GM21717 (cell line): Measurements from ENCODE around the gene FBXW10B.
"Not testable (repeated sequence)": the region's sequence is repeated elsewhere in the genome, so short reads cannot be mapped to it uniquely, and the experiment has no call there.

Source experiments
- ATAC-seq: cut with Tn5 transposase; IDR thresholded peaks from one replicate; pipeline ENCODE4 v1.9.1; 2021; ENCODE audit warnings: mild to moderate bottlenecking, moderate library complexity; ENCODE audit not compliant: unreplicated experiment

Gene FBXW10B

GRCh38 chr17:15642014-15642413 is 22.5 kb upstream of the FBXW10B start:
- ATAC-seq, result not testable (repeated sequence)

DNA sequence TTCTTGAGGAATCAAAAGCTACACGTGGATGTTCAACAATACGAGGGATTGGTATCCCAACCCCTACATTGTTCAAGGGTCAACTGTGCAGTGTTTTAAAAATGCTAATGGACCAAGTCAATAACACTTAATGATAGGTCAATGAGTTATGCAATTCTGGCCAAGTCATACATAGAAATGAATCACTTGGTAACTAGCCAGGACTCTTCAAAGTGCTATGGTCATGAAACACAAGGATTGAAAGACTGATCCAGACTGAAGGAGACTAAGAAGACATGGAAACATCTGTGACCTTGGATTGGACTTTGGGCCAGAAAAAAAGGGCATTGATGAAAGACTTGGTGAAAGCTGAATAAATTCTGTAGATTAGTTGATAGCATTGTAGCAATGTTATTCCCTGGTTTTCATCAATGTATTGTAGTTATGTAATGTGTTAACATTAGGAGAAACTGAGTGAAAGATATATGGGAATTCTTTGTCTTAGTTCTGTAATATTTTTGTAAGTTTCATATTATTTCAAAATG is 11.5 kb upstream of the FBXW10B start:
- ATAC-seq, result not testable (repeated sequence)

- ATAC-seq, result not testable (repeated sequence)
These were observed 10.5 kb upstream of the FBXW10B start for GRCh38 chr17:15629991-15630390.

- not testable (repeated sequence) for ATAC-seq
These were observed 4.2 kb upstream of the FBXW10B start for GRCh38 chr17:15623661-15624209.

DNA sequence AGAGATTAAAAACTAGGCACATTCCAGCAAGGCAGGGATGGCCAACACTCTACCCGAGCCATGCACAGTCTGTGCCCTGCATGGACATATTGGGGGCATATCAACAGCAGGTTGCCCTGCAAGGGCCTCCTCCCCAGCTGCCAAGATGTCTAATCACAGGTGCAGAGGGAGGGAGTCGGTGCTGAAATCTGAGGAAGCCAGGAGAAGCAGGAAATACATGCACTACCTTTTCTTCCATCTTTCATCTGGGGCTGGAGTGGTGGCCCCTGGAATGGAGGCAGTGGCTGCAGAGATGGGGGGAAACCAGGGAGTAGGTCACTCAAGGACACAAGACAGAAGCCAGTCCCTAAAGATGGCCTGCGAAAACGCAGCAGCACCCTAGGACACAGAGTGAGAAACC is 3.8 kb upstream of the FBXW10B start:
- not testable (repeated sequence) for ATAC-seq

- ATAC-seq, result not testable (repeated sequence)
These were observed 2.6 kb upstream of the FBXW10B start for GRCh38 chr17:15622124-15622523.

DNA sequence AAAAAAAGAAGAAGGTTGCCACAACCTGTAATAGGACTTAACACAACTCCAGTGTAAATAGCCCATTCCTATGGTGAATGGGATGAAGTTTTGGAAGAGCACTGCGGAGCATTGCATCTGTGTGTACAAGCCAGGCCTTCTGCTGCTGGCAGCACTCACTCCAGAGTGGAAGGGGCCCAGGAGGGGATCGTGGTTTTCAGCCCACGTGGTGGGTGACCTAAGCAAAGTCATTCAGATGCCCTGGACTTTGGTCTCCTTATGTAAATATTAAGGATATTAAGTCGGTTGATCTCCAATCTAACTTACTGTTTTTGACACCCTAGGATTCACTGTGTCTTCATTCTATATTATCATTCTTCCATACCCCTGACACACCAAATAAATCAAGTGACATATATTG is 2.7 kb downstream of the FBXW10B start:
- not testable (repeated sequence) for ATAC-seq

- ATAC-seq, result not testable (repeated sequence)
These were observed 3.7 kb downstream of the FBXW10B start for GRCh38 chr17:15615850-15616249.

DNA sequence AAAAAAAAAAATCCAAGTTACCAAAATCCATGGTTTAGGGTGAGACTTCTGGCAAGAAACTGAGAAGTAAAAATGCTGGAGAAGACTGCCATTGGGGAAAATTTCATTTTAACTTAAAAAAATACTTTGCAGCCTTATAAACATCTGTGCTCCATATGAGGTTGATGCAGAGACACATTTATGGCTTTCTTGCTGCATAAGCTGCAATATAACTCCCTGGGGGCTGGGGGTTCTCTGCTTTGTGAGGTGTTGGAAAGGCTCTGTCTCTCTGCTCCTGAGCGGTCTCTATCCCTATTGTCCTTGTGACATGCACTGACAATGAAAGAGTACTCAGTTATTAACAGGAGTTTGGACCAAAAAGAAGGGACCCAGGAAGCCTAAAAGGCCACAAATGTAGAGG is 6.4 kb downstream of the FBXW10B start:
- not testable (repeated sequence) for ATAC-seq

DNA sequence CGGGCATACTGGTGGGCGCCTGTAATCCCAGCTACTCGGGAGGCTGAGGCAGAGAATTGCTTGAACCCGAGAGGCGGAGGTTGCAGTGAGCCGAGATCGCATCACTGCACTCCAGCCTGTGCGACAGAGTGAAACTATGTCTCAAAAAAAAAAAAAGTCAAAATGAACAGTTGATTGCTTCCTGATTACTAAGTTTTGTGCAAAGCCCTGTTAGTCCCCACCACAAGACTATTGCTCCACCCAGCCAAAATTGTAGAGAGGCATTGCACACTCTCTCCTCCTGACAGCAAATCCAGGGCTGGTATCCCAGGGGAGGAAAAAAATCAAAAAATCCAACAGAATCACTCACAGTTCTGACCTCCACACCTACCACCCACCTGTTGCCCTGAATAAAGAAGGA is 26.5 kb downstream of the FBXW10B start:
- ATAC-seq, result not testable (repeated sequence)

GRCh38 chr17:15591986-15592385 is 27.5 kb downstream of the FBXW10B start:
- not testable (repeated sequence) for ATAC-seq

GRCh38 chr17:15590844-15591243 is 28.7 kb downstream of the FBXW10B start:
- ATAC-seq, result not testable (repeated sequence)

- not testable (repeated sequence) for ATAC-seq
These were observed 29.7 kb downstream of the FBXW10B start for GRCh38 chr17:15589544-15590536.

- ATAC-seq, result not testable (repeated sequence)
These were observed 31.5 kb downstream of the FBXW10B start for GRCh38 chr17:15588017-15588416.

DNA sequence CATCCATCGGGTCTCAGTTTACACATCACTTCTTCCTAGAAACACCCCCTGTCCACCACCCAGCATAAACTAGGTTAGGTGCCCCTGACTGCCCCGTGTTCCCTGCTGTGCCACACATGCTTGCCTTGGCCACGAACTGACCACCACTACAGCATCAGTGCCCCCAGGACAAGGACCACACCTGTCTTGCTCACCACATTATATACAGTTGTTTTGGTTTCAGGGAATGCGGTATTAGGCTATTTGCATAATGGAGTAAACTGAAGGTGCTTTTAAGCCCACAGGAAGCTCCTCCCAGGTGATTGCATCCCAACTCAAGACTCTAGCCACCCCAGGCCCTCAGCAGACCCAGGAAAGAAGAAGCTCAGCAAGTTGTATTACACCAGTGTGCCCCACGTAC is 36.2 kb downstream of the FBXW10B start:
- ATAC-seq, result not testable (repeated sequence)

GRCh38 chr17:15581462-15581861 is 38.0 kb downstream of the FBXW10B start:
- ATAC-seq, result not testable (repeated sequence)

- ATAC-seq, result not testable (repeated sequence)
These were observed 42.7 kb downstream of the FBXW10B start for GRCh38 chr17:15576848-15577247.

GRCh38 chr17:15574660-15575059 is 44.8 kb downstream of the FBXW10B start:
- ATAC-seq, result not testable (repeated sequence)

DNA sequence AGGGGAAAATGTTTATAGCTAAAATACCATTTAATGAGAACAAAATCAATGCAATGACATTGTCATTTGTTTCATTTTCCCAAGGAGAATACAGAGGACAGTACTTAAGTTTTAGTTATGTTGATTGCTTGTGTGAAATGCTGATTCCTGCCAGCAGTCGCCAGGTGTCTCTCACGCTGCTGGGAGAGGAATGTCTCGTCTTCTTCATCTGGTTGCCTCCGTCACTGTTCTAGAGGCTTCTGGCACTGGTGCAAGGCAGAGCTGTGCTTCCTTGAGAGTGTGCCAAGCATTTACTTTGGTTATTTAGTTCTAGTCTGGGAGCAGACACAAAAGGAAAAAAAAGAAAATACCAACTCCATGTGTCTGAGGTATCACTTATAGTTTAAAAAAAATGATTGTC is 45.6 kb downstream of the FBXW10B start:
- ATAC-seq, result not testable (repeated sequence)
